Smooth muscle cell (in vitro differentiated cells): ENCODE measurements around the gene BEND6. TPM values are rescaled to one million over a fixed set of nuclear protein-coding genes. Genes with fewer than 3 reads are reported as not detected.

Source experiments
- DNase-seq: peaks from one replicate; lab custom pipeline; 2025; ENCODE audit not compliant: unreplicated experiment; lab: John Stamatoyannopoulos, UW
- H2AFZ ChIP-seq: fragments of 200-600 bp; sonication (generic); 2 replicates; pipeline ENCODE4 v1.6.0; 2016; ENCODE audit warnings: antibody characterized with exemption, low read depth, mild to moderate bottlenecking
- H3F3A ChIP-seq: fragments of 200-600 bp; sonication (generic); 2 replicates; pipeline ENCODE4 v1.6.0; 2017; ENCODE audit warnings: antibody characterized with exemption, low read depth
- H3K27ac ChIP-seq: fragments of 200-600 bp; sonication (generic); 2 replicates; pipeline ENCODE4 v1.5.1; 2016; ENCODE audit warnings: low read depth, mild to moderate bottlenecking
- H3K27me3 ChIP-seq: fragments of 200-600 bp; sonication (generic); 2 replicates; pipeline ENCODE4 v1.6.1; 2016; ENCODE audit warnings: low read depth, mild to moderate bottlenecking
- H3K36me3 ChIP-seq: fragments of 200-600 bp; sonication (generic); 2 replicates; pipeline ENCODE4 v1.5.1; 2016; ENCODE audit warnings: low read depth
- H3K4me1 ChIP-seq: fragments of 200-600 bp; sonication (generic); 2 replicates; pipeline ENCODE4 v1.5.1; 2016; ENCODE audit warnings: low read depth
- H3K4me2 ChIP-seq: fragments of 200-600 bp; sonication (generic); 2 replicates; pipeline ENCODE4 v1.6.0; 2016; ENCODE audit warnings: mild to moderate bottlenecking
- H3K4me3 ChIP-seq: fragments of 200-600 bp; sonication (generic); 2 replicates; pipeline ENCODE4 v1.5.1; 2016; ENCODE audit warnings: mild to moderate bottlenecking
- H3K79me2 ChIP-seq: fragments of 200-600 bp; sonication (generic); 2 replicates; pipeline ENCODE4 v1.6.0; 2016; ENCODE audit warnings: low read depth, mild to moderate bottlenecking
- H3K9ac ChIP-seq: fragments of 200-600 bp; sonication (generic); 2 replicates; pipeline ENCODE4 v1.6.0; 2016; ENCODE audit warnings: low read depth
- H3K9me3 ChIP-seq: fragments of 200-600 bp; sonication (generic); replicated peaks from 2 replicates; pipeline ENCODE4 v1.5.1; 2016; ENCODE audit warnings: low read depth
- H4K20me1 ChIP-seq: fragments of 200-600 bp; sonication (generic); 2 replicates; pipeline ENCODE4 v1.6.0; 2016; ENCODE audit warnings: low read depth
- CTCF ChIP-seq: fragments of 200-600 bp; sonication (generic); IDR thresholded peaks from 2 replicates; pipeline ENCODE4 v1.5.1; 2017; ENCODE audit warnings: borderline replicate concordance, mild to moderate bottlenecking, antibody characterized with exemption; ENCODE audit not compliant: insufficient read depth, poor library complexity, severe bottlenecking
- WGBS: methylation state at CpG from one replicate; pipeline ENCODE4 v1.1.7; 2016; ENCODE audit warnings: low lambda C conversion rate; 5-methylcytosine and 5-hydroxymethylcytosine counted together
- polyA plus RNA-seq: library from polyadenylated mRNA; unstranded; fragments of >200 nt; fragmentation: Nextera tagmentation; extraction: Ambion mirVana; gene quantifications from 2 replicates; pipeline ENCODE4 v1.2.1, GENCODE V29; 2016
- total RNA-seq: library from RNA; depleted of rRNA; stranded (reverse); fragments of >200 nt; gene quantifications from 2 replicates; pipeline ENCODE4 v1.2.3, GENCODE V29; 2014

Gene BEND6
- total and polyA plus RNA-seq, 2 experiments from 2014 or later: 4.8 to 5.5 TPM

GRCh38 chr6:57024321-57024720 lies 69.4 kb downstream of the BEND6 start:
- no peaks in the 10 kb centered on the region for H3K79me2 ChIP-seq
- H3K27ac ChIP-seq: no peak overlapping the region
- 64% methylated on average over 2 of the region's 2 CpGs for WGBS
- no peak overlapping the region for H3K9ac ChIP-seq
- H3K27me3 ChIP-seq: no peaks in the 10 kb centered on the region
- H2AFZ ChIP-seq: no peak overlapping the region
- no peaks in the 10 kb centered on the region for H3F3A ChIP-seq
- H3K9me3 ChIP-seq: no peaks in the 10 kb centered on the region
- H3K4me1 ChIP-seq: no peaks in the 10 kb centered on the region
- no peak overlapping the region for H3K4me2 ChIP-seq
- H3K36me3 ChIP-seq: no peaks in the 10 kb centered on the region
- TF ChIP-seq CTCF: no peak
- H3K4me3 ChIP-seq: no peak overlapping the region
- no peak for DNase-seq
- H4K20me1 ChIP-seq: no peaks in the 10 kb centered on the region

- H3K27me3 ChIP-seq: no peaks in the 10 kb centered on the region
- H3F3A ChIP-seq: no peaks in the 10 kb centered on the region
- H3K27ac ChIP-seq: no peak overlapping the region
- H3K9ac ChIP-seq: no peak overlapping the region
- H4K20me1 ChIP-seq: no peaks in the 10 kb centered on the region
- H3K4me1 ChIP-seq: no peaks in the 10 kb centered on the region
- 70% methylated on average over 1 of the region's 1 CpG for WGBS
- no peak overlapping the region for H3K4me3 ChIP-seq
- no peak for TF ChIP-seq CTCF
- no peak for DNase-seq
- H2AFZ ChIP-seq: no peak overlapping the region
- H3K79me2 ChIP-seq: no peaks in the 10 kb centered on the region
- H3K9me3 ChIP-seq: no peaks in the 10 kb centered on the region
- no peaks in the 10 kb centered on the region for H3K36me3 ChIP-seq
- no peak overlapping the region for H3K4me2 ChIP-seq
These were observed 69.9 kb downstream of the BEND6 start for GRCh38 chr6:57024775-57025174.

GRCh38 chr6:57026001-57026400 lies 71.1 kb downstream of the BEND6 start:
- H3K9me3 ChIP-seq: no peaks in the 10 kb centered on the region
- H3K9ac ChIP-seq: no peak overlapping the region
- no peak overlapping the region for H3K4me3 ChIP-seq
- no peak for DNase-seq
- no peak for TF ChIP-seq CTCF
- H3K4me1 ChIP-seq: no peaks in the 10 kb centered on the region
- H3K79me2 ChIP-seq: no peaks in the 10 kb centered on the region
- no peaks in the 10 kb centered on the region for H3F3A ChIP-seq
- no peak overlapping the region for H3K4me2 ChIP-seq
- H2AFZ ChIP-seq: no peak overlapping the region
- no peaks in the 10 kb centered on the region for H3K36me3 ChIP-seq
- H4K20me1 ChIP-seq: no peaks in the 10 kb centered on the region
- WGBS: 86% methylated on average over 1 of the region's 1 CpG
- no peaks in the 10 kb centered on the region for H3K27me3 ChIP-seq
- H3K27ac ChIP-seq: no peak overlapping the region

- no peaks in the 10 kb centered on the region for H3K4me1 ChIP-seq
- WGBS: 92% methylated on average over 3 of the region's 3 CpGs
These were observed 72.4 kb downstream of the BEND6 start for GRCh38 chr6:57027301-57027700.

More at GRCh38 chr6:57027301-57027700, 72.4 kb downstream of the BEND6 start:
- no peaks in the 10 kb centered on the region for H3K79me2 ChIP-seq
- H3K9ac ChIP-seq: no peak overlapping the region
- H3K36me3 ChIP-seq: no peaks in the 10 kb centered on the region
- H3K27me3 ChIP-seq: no peaks in the 10 kb centered on the region
- no peaks in the 10 kb centered on the region for H3K9me3 ChIP-seq
- no peaks in the 10 kb centered on the region for H3F3A ChIP-seq
- no peak overlapping the region for H3K4me3 ChIP-seq
- TF ChIP-seq CTCF: no peak
- no peaks in the 10 kb centered on the region for H4K20me1 ChIP-seq
- no peak for DNase-seq
- H3K27ac ChIP-seq: no peak overlapping the region
- no peak overlapping the region for H2AFZ ChIP-seq
- no peak overlapping the region for H3K4me2 ChIP-seq
